HG03280 (cell line): ENCODE data around the gene MAPK4.

Experiments used
- ATAC-seq: cut with Tn5 transposase; IDR thresholded peaks from one replicate; pipeline ENCODE4 v1.9.1; 2021; ENCODE audit warnings: mild to moderate bottlenecking, moderate library complexity; ENCODE audit not compliant: unreplicated experiment

The MAPK4 gene

GRCh38 chr18:50651334-50651733 lies 91.4 kb downstream of the MAPK4 start:
- ATAC-seq = no peak

GRCh38 chr18:50653402-50654093 lies 93.7 kb downstream of the MAPK4 start:
- no peak for ATAC-seq

GRCh38 chr18:50654211-50654610 lies 94.3 kb downstream of the MAPK4 start:
- ATAC-seq = no peak

- no peak for ATAC-seq
These were observed 95.0 kb downstream of the MAPK4 start for GRCh38 chr18:50654658-50655550.

- ATAC-seq = no peak
These were observed 96.5 kb downstream of the MAPK4 start for GRCh38 chr18:50656396-50656795.

GRCh38 chr18:50656841-50657470 lies 97.1 kb downstream of the MAPK4 start:
- no peak for ATAC-seq

GRCh38 chr18:50658601-50659000 lies 98.7 kb downstream of the MAPK4 start:
- ATAC-seq = no peak

- ATAC-seq = no peak
These were observed 99.5 kb downstream of the MAPK4 start for GRCh38 chr18:50659091-50660003.

- no peak for ATAC-seq
These were observed 101.1 kb downstream of the MAPK4 start for GRCh38 chr18:50661013-50661412.

- ATAC-seq = no peak
These were observed 102.3 kb downstream of the MAPK4 start for GRCh38 chr18:50662177-50662576.

- ATAC-seq = no peak
These were observed 103.0 kb downstream of the MAPK4 start for GRCh38 chr18:50662775-50663383.

GRCh38 chr18:50663626-50664441 lies 103.9 kb downstream of the MAPK4 start:
- no peak for ATAC-seq

GRCh38 chr18:50665015-50665414 lies 105.1 kb downstream of the MAPK4 start:
- ATAC-seq = no peak

GRCh38 chr18:50665519-50665918 lies 105.6 kb downstream of the MAPK4 start:
- no peak for ATAC-seq

- ATAC-seq = no peak
These were observed 106.6 kb downstream of the MAPK4 start for GRCh38 chr18:50666536-50666935.

- no peak for ATAC-seq
These were observed 111.5 kb downstream of the MAPK4 start for GRCh38 chr18:50671376-50671775.

- no peak for ATAC-seq
These were observed 114.6 kb downstream of the MAPK4 start for GRCh38 chr18:50674307-50674980.

- no peak for ATAC-seq
These were observed 115.2 kb downstream of the MAPK4 start for GRCh38 chr18:50675043-50675442.

- ATAC-seq = no peak
These were observed 118.8 kb downstream of the MAPK4 start for GRCh38 chr18:50678651-50679050.
